HG02885 (cell line): ENCODE data around the gene STRIT1.
A peak's percentile ranks its signal among the peaks of the same experiment; 100 is the strongest.

Source experiments
- ATAC-seq: cut with Tn5 transposase; IDR thresholded peaks from one replicate; pipeline ENCODE4 v1.9.1; 2021; ENCODE audit warnings: mild to moderate bottlenecking; ENCODE audit not compliant: unreplicated experiment, poor library complexity

STRIT1 gene

DNA sequence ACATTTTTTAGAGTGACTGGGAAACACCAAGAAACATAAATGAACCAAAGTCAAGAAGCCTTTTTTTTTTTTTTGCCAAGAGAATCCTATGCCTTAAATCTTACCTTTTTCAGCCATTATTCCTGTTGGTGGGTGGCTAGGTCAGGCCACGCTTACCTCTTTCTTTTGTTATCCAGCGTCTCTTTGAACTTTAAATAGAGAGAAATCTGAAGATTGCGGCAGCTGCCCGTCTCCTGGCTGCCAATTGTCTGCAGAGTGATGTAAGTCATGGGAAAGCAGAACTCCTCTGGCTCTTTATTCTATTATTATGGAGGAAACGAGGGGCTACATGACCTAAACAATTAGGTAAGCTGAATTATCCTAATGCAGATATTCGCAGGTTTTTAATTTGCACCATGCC lies at the start of gene STRIT1:
Gene STRIT1, minus strand, starts transcription at position 168 of the 400 bp plus-strand sequence.
- no peak for ATAC-seq

DNA sequence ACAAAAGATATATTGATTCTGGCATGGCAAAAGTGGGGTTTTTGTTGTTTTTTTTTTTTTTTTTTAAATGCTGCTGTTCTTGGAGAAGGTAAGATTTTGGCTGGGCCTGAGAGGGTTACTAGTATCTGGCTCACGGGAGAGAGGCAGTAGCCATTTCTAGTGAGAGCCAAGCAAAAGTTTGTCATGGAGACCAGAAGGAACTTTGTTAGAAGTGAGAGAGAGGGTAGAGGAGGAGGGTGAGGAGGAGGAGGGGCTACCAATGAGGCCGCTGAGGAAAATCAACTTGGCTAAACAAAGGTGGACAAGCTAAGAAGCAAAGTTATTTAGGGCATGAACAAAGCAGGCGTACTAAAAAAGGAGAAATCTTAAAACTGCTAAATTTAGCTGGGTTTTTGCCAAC lies 48.9 kb upstream of the STRIT1 start:
- ATAC-seq: no peak

DNA sequence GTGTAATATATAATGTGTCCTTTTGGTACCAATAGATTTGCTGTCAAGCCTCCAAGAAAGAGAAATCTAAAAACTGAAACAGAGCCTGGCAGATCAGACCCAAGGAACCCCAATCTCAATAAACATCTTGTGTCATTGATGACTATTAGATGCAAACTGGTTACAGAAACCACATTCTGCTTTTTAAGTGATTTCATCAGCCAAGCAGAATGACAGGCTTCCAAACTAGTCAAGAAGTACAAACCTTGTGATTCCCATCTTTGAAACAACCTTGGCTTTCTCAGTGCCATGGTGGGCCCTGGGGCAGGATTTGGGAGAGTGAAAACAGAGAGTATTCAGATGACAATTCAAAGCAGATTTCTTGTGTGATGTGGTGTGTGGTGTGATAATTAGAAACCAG lies 45.6 kb upstream of the STRIT1 start:
- ATAC-seq: no peak

DNA sequence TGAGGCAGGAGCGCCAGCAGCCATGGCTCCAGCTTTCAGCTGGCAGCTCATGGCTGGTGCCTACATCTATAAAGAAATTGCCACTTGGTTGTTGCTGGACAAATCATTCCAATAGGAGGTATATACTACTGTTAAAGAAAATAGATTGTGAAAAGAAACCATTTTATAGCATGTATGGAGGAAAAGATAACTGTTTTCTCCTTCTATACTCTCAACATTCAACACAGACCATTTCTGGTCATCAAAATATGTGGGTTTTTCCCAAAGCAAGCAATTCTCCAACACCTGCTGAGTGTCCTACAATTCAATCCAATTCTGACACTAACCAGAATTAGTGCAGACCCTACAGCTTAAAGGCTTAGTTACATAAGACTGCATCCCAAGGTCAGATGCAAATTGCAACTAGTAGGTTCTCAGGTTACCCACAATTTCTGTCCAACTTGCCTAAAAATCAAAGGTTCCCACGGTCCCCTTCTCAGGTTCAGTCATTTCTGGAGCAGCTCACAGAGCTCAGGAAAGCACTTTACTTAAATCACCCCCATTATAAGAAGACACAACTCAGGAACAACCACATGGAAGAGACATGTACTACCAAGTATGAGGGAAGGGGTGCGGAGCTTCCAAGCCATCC lies 42.4 kb upstream of the STRIT1 start:
- ATAC-seq: peak; percentile 41

DNA sequence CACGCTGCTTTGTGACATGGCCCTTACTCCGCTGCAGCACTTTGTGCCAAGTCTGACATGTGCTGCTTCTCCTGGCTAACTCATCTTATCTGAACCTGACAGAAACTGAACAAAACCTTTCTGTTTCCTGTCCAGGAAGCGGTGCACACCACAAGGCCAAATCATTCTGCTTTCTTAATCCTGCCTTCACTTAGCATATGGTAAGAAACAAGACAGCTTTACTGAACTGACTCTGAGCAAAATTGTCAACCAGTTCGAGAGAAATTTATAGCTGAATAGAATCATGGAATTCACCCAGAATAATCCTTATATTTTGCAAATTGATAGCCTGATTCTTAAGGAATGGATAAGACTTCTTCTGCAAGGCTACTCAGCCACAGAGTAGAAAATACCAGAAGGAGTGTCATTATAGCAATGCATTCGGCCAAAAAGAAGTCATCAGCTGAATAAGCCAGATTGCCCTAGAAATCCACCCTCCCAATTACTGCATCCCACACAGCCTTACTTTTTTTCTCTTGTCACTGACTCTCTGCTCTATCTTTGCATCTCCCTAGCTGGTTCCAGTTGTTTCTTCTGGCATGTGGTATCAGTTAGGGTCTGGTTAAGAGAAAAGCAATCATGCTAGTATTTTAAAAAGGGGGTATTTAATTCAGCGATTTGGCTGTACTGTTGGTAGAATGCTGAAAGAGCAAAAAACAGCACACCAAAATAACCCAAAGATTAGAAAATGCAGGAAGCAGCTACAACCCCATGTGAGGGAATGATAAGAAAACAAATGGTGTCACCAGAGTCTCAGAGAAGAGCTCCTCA lies 41.6 kb upstream of the STRIT1 start:
- peak; percentile 79 for ATAC-seq

DNA sequence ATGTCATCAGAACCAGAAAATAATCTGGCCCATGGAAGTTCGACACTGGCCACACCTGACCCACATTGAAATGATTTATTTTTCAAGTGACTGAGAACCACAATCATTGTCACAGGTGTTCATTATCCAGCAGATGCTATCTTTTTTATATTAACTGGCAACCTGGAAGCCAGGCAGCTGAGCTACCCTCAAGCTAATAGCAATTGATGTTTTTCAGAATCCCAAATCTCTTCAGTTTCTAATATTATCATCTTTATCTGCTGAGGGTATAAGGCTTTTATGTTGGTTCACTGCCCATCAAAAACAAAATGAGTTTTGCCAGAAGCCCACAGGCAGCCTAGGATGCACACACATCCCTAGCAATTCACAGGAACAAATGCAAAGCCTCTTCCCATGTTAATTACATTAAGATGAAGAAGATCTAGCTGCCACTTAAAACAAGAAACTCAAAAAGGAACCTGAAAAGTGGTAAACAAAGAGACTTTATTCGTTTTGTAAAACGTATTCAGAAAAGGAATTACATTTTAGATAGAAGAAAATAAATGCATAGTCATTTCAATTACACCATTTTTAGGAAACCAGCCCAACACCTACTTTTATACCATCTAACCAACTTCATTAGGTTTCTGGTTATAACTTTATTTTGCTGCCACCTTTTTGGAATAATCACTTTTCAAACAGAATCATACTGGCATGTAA lies 40.9 kb upstream of the STRIT1 start:
- ATAC-seq: no peak

DNA sequence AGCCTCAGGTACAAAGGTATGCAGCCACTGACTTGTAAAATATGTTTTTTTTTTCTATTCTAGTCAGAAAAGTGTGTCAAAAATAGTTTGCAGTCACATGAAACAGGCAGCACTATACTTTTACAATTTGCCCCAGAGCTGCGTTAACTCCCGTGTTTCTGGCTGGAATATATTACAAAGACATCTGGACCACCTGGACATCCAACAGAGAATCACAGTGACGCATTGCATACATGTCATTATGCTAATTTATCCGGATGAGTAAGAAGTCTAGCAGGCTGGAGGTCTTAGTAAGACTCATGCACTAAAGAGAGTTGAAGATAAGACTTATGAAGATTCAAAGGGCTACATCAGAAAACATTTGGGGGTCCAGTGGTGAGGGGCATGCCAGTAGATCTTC lies 39.2 kb upstream of the STRIT1 start:
- ATAC-seq: no peak

DNA sequence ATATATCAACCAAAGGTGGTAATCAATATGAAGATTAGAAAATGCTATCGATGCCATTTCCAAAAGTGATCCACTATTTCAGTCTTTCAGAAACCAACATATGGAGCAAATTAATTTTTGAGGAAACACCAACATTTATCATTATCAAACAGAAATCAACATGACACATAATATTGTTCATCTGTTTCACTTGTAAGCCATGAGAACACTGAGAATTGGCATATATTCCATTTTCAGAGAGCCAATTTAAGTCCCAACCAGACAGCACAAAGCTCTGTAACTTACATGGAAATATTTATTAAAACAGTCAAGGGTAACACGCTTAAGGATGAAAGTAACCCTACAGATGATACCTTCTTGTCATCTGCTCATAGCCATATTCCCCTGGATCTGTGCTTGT lies 37.6 kb upstream of the STRIT1 start:
- no peak for ATAC-seq

DNA sequence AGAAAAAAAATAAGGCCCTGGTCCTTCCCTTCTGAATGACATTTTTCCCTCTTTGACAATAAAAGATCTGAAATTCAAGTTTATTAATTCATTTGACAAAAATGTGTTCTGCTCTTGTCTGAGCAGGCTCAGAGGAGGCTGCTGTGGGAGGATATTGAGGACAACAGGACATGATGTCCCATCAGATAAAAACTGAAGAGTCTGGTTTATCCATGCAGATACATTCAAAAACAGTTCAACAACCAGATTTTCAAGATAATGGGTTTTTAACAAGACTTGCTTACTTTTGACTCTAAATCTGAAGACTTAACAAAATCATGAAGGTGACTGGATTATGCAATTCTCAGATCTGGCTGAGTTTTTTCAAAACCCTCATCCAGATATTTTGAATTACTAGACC lies 36.9 kb upstream of the STRIT1 start:
- ATAC-seq: no peak

DNA sequence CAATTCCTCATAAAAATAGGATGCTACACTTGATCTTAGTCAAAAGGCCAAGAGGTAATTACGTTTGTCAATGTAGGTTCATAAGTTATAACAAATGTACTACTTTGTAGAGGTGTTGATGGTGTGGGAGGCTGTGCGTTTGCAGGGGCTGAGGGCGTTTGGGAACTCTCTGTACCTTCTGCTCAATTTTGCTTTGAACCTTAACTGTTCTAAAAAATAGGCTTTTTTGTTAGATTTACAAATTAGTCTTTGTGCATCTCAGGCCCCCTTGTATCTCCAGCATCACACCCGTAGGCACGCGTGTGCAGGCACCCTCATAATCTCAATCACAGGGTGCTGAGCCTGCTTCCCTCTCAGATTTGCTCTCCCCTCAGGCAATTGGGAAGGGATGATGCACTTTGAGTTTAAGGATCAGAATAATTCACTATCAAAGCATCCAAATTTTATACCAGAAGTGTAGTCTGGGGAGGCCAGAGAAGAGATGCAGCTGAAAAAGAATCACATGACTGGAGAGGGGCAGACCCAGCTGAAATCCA lies 36.1 kb upstream of the STRIT1 start:
- ATAC-seq: no peak

DNA sequence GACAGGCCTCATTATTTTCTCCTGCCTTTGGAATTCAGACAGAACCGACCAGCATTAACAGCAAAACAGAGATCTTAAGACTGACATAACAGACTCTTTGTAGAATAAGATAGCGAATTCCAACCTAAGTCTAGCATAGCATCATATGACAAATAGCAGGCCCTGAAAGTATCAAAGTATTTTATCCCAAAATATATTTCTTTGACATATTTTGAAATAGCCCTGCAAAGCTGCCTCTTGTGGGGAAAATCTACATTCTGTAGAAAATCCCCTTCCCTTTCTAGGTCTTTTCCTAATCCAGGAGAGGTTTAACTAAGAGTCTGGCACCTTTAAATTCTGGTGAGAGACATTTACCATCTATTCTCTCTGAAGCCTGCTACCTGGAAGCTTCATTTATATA lies 34.4 kb upstream of the STRIT1 start:
- ATAC-seq: no peak

DNA sequence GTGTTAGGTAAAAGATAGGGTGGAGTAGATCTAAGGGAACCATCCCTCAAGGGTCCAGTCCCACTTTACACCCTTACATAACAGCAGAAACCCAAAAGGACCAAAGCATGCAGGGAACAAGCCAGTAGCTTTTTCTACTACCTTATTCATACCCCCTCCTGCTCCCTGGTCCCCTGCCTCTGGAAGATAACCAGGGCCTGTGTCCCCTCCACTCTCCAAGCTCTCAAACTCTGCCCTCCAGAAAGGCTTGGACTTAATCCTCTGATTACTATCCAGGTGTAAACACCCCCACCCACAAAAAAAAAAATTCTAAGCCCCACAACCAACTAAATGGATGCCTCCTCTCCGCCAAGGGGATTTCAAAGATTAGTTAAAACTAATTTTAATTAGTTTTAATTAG lies 33.9 kb upstream of the STRIT1 start:
- ATAC-seq: no peak

DNA sequence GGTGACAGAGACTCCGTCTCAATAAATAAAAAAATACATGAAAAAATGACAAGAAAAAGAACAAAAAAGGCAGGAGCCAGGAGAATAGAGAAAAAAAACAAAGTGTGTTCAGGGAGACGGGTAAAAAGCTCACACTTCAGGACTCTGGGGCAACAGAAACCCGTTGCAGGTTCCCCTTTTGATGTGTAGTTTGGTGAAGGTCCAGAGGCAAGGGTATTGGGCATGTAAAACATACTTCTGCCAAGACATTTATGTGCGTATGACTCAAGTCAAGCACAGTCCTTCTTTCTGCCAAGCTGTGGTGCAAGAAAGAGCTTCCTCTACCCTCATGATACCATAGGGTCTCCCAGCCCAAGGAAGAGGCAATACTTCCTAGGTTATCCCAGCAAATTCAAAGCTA lies 33.4 kb upstream of the STRIT1 start:
- ATAC-seq: no peak

DNA sequence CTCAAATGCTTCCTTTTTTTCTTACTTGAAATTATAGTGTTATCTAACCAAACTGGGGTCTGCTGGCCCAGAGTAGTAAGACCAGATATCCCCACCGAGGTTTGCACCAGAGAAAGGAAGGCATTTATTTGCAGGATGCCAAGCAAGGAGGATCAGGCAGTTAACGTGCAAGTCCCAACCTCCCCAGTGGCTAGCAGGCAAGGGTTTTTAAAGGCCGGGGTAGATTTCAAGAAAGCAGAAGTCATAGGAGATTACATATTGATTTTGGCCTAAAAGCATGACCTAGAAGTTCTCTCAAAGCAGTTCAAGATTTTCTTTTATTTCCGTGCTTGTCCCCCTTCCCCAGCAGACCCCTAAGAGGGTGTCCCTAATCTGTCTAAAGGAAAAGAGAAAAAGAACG lies 32.8 kb upstream of the STRIT1 start:
- no peak for ATAC-seq

DNA sequence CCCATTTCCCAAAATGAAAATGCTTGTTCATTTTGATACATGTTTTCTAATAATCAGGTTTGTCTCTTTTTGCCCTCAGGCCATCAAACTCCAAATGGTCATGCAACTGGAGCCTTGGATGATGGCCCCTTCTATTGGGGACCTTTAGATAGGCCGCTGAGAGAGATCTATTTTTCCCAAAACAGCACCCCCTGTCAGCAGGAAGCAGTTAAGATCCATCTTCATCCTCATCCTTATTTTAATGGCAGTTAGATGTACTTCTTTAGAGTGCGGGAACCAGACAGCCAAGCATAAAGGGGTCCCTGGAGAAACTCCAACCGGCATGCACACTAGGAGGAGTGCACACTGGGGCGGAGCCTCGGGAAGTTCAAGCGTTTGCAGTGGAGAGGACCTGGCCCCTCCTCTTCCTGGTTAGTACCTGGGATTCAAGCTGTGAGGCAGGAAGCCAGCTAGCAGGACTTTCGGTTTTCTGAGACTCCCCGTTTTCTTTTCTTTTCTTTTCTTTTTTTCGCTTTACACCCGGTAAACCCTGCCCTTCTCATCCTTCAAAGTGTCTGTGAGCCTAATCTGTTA lies 31.9 kb upstream of the STRIT1 start:
- no peak for ATAC-seq

DNA sequence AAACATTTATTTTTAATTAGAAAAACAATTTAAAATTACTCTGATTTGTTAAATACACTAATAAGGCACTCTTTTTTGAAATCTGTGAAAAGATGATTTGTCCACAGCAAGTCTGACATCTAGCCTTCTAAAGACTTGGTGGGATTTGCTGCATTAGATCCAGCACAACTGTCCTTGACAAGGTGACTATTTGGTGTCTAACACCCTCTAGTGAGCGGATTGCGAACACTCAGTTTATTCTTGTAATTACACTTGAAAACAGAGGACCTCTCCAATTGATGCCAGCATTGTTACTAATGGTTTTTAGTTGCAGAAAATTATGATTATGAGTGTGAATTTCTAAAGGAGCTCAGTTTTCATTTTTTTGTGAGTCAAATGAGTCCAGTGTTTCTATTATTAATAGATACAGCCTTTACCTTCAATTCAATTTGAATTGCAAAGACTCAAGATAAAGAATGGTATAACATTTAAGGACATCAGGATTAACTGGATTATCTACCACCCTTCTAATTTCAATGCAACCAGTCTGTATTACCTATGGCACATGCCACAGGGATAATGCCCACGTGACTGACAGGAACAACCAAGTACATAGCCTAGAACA lies 29.7 kb upstream of the STRIT1 start:
- ATAC-seq: peak; percentile 96

DNA sequence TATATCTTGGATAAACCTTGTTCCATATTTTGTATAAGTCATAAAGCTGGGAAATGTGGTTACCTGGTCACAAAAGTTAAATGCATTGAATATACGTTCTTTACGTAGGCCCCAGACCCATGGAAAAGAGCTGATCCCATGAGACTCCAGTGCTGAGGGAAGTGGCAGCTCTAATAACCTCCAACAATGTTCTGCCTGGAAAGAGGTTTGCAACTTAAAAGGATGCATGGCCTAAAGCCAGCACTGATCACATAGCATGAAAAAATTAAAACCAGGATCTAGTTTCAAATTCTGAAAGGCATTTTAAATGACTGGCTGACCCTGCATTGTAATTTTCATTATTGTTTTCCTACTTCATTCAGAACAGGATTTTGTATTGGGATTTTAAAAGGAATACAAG lies 27.9 kb upstream of the STRIT1 start:
- ATAC-seq: no peak

DNA sequence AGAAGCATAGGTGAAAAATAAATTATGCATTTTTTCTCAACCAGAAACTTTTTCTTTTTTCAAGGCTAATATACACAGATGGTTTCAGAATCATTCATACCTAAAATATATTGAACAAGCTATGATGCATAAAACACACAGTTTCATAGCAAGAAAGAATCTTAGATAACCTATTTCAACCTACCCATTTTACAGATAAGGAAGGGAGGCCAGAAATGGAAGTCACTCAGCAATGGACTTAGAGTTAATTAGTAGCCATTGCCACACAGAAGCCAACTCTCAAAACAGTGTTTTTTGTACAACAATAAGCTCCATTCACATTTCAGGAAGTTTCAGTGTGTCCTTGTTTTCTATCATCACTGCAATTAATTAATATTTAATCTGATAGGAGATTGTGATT lies 27.5 kb upstream of the STRIT1 start:
- ATAC-seq: no peak

DNA sequence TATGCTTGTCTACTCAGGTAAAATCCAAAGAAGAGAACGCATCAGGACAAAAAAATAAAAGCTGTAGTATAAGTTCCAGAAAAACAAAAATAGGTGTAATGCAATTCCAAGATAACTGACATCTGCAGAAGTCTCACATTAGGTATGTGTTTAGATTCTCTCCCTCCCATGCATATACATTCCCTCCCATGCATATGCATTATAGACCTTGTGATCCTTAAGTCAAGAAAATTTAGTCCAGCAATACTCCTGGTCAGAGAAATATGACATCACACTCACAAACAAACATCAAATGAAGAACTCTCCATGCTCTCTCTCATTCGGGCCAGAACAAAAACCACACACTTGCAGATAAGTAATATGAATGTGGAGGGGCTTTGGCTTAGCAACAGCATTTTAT lies 25.3 kb upstream of the STRIT1 start:
- ATAC-seq: no peak

DNA sequence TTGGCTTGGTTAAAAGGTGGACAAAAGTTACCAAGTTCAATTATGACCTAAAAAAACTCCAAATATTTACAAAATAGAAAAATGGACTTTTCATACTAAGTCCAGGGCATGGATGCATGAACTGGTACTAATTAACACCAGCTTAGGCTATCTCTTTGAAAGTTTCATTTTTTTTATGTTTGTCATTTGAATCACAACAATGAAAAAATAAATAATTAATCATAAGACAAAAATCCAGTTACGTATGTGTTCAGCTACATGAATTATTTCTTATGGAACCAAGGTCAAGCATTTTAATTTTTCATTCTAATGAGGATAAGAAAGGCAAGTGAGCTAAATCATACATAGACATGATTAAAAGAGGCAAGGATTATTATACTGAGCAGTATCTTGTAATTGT lies 23.7 kb upstream of the STRIT1 start:
- ATAC-seq: no peak

DNA sequence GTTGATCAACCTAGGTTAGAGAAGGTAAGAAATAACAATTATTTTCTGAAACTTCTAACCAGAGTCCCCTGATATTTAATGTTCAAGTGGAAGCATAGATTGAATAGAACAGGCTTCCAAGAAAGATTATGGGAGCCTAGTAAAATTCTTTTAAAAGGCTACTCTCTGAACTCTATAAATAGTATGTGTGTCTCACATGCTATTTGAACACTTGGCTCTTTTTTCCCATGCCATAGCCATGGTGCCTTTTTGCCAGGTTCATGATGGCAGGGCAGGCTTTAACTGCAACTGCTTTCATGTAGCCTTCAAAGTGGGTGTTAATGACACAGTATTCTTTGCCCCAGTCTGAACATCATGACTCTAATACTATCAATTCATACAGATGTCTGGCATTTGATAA lies 22.9 kb upstream of the STRIT1 start:
- no peak for ATAC-seq
